ENCODE data around the gene GAS6.

Gene GAS6

GRCh38 chr13:113822956-113823744, 40.7 kb downstream of the GAS6 start:
- Histone ChIP-seq H3K9me3 (ENCODE audit: control insufficient read depth, insufficient read depth, low read length) (no peaks in the 10 kb centered on the region), H3K27ac (ENCODE audit: low read depth, low read length) (no peak overlapping the region), H3K4me1 (ENCODE audit: control insufficient read depth, insufficient read depth, low read length) (no peaks in the 10 kb centered on the region), H3K4me3 (ENCODE audit: low read depth, low read length) (no peak overlapping the region), H3K27me3 (ENCODE audit: control insufficient read depth, insufficient read depth, low read length) (no peaks in the 10 kb centered on the region), H3K9ac (ENCODE audit: low read depth, low read length) (no peak overlapping the region), H3K36me3 (ENCODE audit: control insufficient read depth, insufficient read depth, low read length) (peaks cover 16% of the 10 kb centered on the region; the same call in 1 of the 2 replicates)

GRCh38 chr13:113822266-113822665, 41.6 kb downstream of the GAS6 start:
- Histone ChIP-seq H3K27me3 (ENCODE audit: control insufficient read depth, insufficient read depth, low read length) (no peaks in the 10 kb centered on the region), H3K9ac (ENCODE audit: low read depth, low read length) (no peak overlapping the region), H3K36me3 (ENCODE audit: control insufficient read depth, insufficient read depth, low read length) (0 out of 2 replicates have a peak, but pooled peaks cover 13% of the 10 kb centered on the region), H3K27ac (ENCODE audit: low read depth, low read length) (no peak overlapping the region), H3K9me3 (ENCODE audit: control insufficient read depth, insufficient read depth, low read length) (no peaks in the 10 kb centered on the region), H3K4me1 (ENCODE audit: control insufficient read depth, insufficient read depth, low read length) (no peaks in the 10 kb centered on the region), H3K4me3 (ENCODE audit: low read depth, low read length) (no peak overlapping the region)

GRCh38 chr13:113821847-113822246, 42.0 kb downstream of the GAS6 start:
- no peak overlapping the region for H3K27ac ChIP-seq (ENCODE audit: low read depth, low read length)
- H3K4me3 ChIP-seq (ENCODE audit: low read depth, low read length) = no peak overlapping the region
- no peak overlapping the region for H3K9ac ChIP-seq (ENCODE audit: low read depth, low read length)
- 0 out of 2 replicates have a peak, but pooled peaks cover 10% of the 10 kb centered on the region for H3K36me3 ChIP-seq (ENCODE audit: control insufficient read depth, insufficient read depth, low read length)
- no peaks in the 10 kb centered on the region for H3K27me3 ChIP-seq (ENCODE audit: control insufficient read depth, insufficient read depth, low read length)
- no peaks in the 10 kb centered on the region for H3K4me1 ChIP-seq (ENCODE audit: control insufficient read depth, insufficient read depth, low read length)
- H3K9me3 ChIP-seq (ENCODE audit: control insufficient read depth, insufficient read depth, low read length) = no peaks in the 10 kb centered on the region

DNA sequence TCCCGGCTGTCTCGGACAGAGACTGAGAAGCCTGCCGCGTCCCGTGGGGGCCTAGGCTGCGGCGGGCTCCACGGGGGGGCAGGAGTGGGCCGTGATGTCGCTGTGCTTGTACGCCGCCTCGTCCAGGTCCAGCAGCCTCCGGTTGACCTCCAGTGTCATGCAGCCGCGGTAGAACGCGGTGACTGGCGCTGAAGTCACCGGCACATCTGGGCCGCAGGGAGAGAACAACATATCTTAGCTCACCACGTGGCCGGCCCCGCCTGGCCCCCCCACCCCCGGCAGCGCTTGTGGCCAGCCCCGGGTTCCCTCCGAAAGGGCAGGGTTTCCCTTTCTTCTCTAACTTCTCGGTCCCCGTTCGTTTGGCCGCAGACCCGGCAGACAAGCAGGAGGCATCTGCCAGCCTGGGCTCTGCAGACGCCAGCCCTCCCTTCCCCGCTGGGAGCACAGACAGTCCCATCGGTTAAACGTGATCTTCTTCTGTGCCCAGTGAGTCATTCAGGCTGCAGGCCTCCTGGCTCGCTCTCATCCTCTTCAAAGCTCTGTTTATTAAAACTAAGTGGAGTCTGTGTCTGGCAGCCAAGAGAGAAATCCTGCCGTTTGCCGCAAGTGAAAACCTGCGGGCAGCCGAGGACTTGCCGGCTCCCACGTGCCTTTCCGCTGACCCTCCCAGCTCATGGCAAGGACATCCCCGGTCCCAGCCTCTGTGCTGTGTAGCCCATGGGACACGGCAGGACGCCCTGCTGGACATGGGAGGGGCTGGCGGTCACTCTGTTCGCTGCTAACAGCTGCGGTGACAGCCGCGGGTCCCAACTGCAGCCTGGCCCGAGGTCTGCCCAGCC, 42.8 kb downstream of the GAS6 start:
- Histone ChIP-seq H3K9me3 (ENCODE audit: control insufficient read depth, insufficient read depth, low read length) (no peaks in the 10 kb centered on the region), H3K4me3 (ENCODE audit: low read depth, low read length) (no peak overlapping the region), H3K27ac (ENCODE audit: low read depth, low read length) (no peak overlapping the region), H3K9ac (ENCODE audit: low read depth, low read length) (no peak overlapping the region), H3K36me3 (ENCODE audit: control insufficient read depth, insufficient read depth, low read length) (0 out of 2 replicates have a peak, but pooled peaks cover 10% of the 10 kb centered on the region), H3K4me1 (ENCODE audit: control insufficient read depth, insufficient read depth, low read length) (no peaks in the 10 kb centered on the region), H3K27me3 (ENCODE audit: control insufficient read depth, insufficient read depth, low read length) (no peaks in the 10 kb centered on the region)

- H3K36me3 ChIP-seq (ENCODE audit: control insufficient read depth, insufficient read depth, low read length) = 0 out of 2 replicates have a peak, but pooled peaks cover 10% of the 10 kb centered on the region
- H3K27ac ChIP-seq (ENCODE audit: low read depth, low read length) = no peak overlapping the region
- no peak overlapping the region for H3K4me3 ChIP-seq (ENCODE audit: low read depth, low read length)
- no peaks in the 10 kb centered on the region for H3K9me3 ChIP-seq (ENCODE audit: control insufficient read depth, insufficient read depth, low read length)
- H3K4me1 ChIP-seq (ENCODE audit: control insufficient read depth, insufficient read depth, low read length) = no peaks in the 10 kb centered on the region
- H3K27me3 ChIP-seq (ENCODE audit: control insufficient read depth, insufficient read depth, low read length) = no peaks in the 10 kb centered on the region
- H3K9ac ChIP-seq (ENCODE audit: low read depth, low read length) = no peak overlapping the region
These were observed 43.9 kb downstream of the GAS6 start for GRCh38 chr13:113819731-113820715.

DNA sequence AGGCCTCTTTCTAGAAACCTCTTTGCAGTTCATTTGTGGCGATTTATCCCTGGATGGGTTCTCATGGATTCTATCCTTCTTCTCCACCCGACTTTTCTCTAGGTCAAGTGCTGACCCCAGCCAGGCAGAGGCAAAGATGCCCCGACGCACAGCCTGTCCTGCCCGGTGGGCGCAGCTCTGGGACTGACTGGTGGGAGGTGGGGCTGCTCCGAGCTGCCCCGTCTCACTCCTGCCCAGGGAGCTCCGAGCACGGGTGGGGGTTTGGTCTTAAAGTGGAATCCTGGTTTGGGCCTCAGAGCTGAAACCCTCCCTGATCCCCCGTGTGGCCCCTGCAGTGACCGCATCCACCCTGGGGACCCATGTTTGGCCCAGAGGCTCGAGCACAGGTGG, 44.5 kb downstream of the GAS6 start:
- Histone ChIP-seq H3K4me1 (ENCODE audit: control insufficient read depth, insufficient read depth, low read length) (no peaks in the 10 kb centered on the region), H3K27me3 (ENCODE audit: control insufficient read depth, insufficient read depth, low read length) (no peaks in the 10 kb centered on the region), H3K4me3 (ENCODE audit: low read depth, low read length) (no peak overlapping the region), H3K9ac (ENCODE audit: low read depth, low read length) (no peak overlapping the region), H3K27ac (ENCODE audit: low read depth, low read length) (no peak overlapping the region), H3K36me3 (ENCODE audit: control insufficient read depth, insufficient read depth, low read length) (0 out of 2 replicates have a peak, but pooled peaks cover 10% of the 10 kb centered on the region), H3K9me3 (ENCODE audit: control insufficient read depth, insufficient read depth, low read length) (no peaks in the 10 kb centered on the region)

- Histone ChIP-seq H3K9ac (ENCODE audit: low read depth, low read length) (no peak overlapping the region), H3K36me3 (ENCODE audit: control insufficient read depth, insufficient read depth, low read length) (0 out of 2 replicates have a peak, but pooled peaks cover 10% of the 10 kb centered on the region), H3K27me3 (ENCODE audit: control insufficient read depth, insufficient read depth, low read length) (no peaks in the 10 kb centered on the region), H3K4me3 (ENCODE audit: low read depth, low read length) (no peak overlapping the region), H3K4me1 (ENCODE audit: control insufficient read depth, insufficient read depth, low read length) (no peaks in the 10 kb centered on the region), H3K27ac (ENCODE audit: low read depth, low read length) (no peak overlapping the region), H3K9me3 (ENCODE audit: control insufficient read depth, insufficient read depth, low read length) (no peaks in the 10 kb centered on the region)
These were observed 45.1 kb downstream of the GAS6 start for GRCh38 chr13:113818700-113819295.

- H3K27me3 ChIP-seq (ENCODE audit: control insufficient read depth, insufficient read depth, low read length) = no peaks in the 10 kb centered on the region
- H3K9me3 ChIP-seq (ENCODE audit: control insufficient read depth, insufficient read depth, low read length) = no peaks in the 10 kb centered on the region
- no peak overlapping the region for H3K4me3 ChIP-seq (ENCODE audit: low read depth, low read length)
- H3K9ac ChIP-seq (ENCODE audit: low read depth, low read length) = no peak overlapping the region
- no peaks in the 10 kb centered on the region for H3K4me1 ChIP-seq (ENCODE audit: control insufficient read depth, insufficient read depth, low read length)
- 0 out of 2 replicates have a peak, but pooled peaks cover 6% of the 10 kb centered on the region for H3K36me3 ChIP-seq (ENCODE audit: control insufficient read depth, insufficient read depth, low read length)
- H3K27ac ChIP-seq (ENCODE audit: low read depth, low read length) = no peak overlapping the region
These were observed 45.8 kb downstream of the GAS6 start for GRCh38 chr13:113817860-113818691.

DNA sequence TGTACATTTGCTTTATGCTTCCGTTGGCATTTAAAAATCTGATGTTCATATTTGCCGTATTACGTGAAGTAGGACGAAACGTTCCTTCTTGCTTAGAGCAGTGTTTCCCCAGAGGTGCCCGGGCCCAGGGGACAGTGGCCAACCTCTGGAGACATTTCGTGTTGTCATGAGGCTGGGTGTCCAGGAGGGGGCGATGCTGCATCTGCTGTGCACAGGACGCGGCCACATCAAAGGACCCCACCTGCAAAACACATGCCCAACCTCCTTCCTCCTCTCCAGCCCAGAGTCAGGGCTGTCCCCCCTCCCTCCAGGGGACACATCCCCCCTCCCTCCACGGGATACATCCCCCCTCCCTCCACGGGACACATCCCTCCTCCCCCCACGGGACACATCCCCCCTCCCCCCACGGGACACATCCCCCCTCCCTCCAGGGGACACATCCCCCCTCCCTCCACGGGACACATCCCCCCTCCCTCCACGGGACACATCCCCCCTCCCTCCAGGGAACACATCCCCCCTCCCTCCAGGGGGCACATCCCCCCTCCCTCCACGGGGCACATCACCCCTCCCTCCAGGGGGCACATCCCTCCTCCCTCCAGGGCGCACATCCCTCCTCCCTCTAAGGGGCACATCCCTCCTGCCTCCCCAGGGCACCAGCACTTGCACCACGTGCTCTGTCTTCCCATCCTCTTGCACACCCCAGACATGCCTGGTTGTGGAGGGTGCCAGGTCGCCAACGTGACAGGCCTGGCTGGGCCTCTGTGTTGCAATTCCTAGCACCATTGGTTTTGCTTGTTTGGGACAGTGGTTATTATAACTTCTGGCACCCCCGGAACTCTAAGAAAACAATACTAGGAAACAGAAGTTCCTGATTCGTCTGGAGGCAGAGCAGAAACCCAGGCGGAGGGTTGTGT, 46.7 kb downstream of the GAS6 start:
- no peaks in the 10 kb centered on the region for H3K9me3 ChIP-seq (ENCODE audit: control insufficient read depth, insufficient read depth, low read length)
- no peak overlapping the region for H3K27ac ChIP-seq (ENCODE audit: low read depth, low read length)
- no peaks in the 10 kb centered on the region for H3K27me3 ChIP-seq (ENCODE audit: control insufficient read depth, insufficient read depth, low read length)
- no peak overlapping the region for H3K4me3 ChIP-seq (ENCODE audit: low read depth, low read length)
- 0 out of 2 replicates have a peak, but pooled peaks cover 2% of the 10 kb centered on the region for H3K36me3 ChIP-seq (ENCODE audit: control insufficient read depth, insufficient read depth, low read length)
- H3K4me1 ChIP-seq (ENCODE audit: control insufficient read depth, insufficient read depth, low read length) = no peaks in the 10 kb centered on the region
- H3K9ac ChIP-seq (ENCODE audit: low read depth, low read length) = no peak overlapping the region

Measured in HUES48 (cell line).